HG02623 (cell line): ENCODE measurements around the gene FSTL4.
"Not testable (repeated sequence)": the region's sequence is repeated elsewhere in the genome, so short reads cannot be mapped to it uniquely, and the experiment has no call there.

Source experiments
- ATAC-seq: cut with Tn5 transposase; IDR thresholded peaks from one replicate; pipeline ENCODE4 v1.9.1; 2021; ENCODE audit warnings: moderate library complexity; ENCODE audit not compliant: unreplicated experiment

FSTL4 gene

GRCh38 chr5:133205204-133205603 is 407.1 kb downstream of the FSTL4 start:
- no peak for ATAC-seq

DNA sequence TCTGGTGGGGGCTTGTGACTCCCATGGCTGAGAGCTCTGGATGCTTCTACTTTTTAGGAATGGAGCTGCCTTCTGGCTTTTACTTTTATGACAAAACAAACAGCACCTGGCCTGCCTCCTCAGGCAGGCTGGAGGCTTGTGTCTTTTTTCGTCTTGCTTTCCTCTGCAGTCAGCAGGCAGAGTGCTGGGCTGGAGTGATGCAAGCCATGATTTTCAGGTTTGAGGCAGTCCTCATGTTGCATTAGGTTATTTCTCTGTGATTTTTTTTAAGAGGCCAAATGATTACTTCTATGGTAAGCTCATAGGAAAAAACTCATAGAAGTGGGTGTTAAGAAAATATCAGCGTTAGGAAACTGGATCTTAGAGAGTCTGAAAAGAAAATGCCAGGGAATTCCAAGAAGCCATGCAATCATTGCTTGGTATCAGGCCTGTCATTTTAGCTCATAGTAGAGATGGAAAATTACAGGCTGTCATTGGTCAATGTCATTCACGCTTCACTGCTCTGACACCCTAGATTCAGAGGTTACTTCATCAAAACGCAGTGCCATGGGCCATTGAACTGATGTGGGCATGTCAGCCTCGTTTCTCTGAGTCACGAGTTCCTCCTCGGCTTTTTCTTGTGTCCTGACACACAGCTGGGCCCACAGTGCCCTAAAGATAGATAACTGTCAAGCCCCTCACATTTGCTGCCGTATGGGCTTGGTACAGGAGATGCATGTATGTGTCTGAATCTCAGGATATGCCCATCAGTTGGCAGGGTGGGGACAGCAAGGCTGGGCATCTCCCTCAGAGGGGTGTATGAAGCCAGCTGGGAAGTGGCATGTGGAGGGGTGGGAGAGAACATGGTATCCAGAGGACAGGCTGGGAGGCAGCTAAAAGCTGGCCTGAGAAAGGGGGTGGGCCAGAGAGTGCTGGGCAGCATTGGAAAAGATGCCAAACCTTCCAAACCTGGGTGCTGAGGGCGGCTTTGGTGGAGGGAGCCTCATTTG is 408.7 kb downstream of the FSTL4 start:
- no peak for ATAC-seq

- no peak for ATAC-seq
Observed at GRCh38 chr5:133202066-133202665, 410.2 kb downstream of the FSTL4 start.

- ATAC-seq: no peak
Observed at GRCh38 chr5:133201310-133201709, 411.0 kb downstream of the FSTL4 start.

DNA sequence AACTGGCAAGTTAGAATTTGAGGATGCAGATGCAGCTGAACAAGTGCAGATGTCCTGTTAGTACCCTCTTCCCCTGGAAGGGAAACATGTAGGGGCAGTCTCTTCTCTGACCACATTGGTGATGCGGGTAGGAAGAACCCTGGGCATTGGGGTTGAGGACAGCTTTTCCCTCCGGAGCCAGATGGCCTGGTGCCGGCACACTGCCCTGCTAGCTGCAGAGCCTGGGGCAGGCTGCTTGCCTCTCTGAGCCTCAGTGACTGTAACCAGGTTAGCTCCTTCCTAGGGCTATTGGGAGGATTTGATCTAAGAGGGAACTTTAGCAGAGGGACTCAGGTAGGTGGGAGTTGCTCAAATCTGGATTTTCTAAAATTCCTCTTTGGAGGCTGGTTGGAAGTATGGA is 412.1 kb downstream of the FSTL4 start:
- ATAC-seq: no peak

DNA sequence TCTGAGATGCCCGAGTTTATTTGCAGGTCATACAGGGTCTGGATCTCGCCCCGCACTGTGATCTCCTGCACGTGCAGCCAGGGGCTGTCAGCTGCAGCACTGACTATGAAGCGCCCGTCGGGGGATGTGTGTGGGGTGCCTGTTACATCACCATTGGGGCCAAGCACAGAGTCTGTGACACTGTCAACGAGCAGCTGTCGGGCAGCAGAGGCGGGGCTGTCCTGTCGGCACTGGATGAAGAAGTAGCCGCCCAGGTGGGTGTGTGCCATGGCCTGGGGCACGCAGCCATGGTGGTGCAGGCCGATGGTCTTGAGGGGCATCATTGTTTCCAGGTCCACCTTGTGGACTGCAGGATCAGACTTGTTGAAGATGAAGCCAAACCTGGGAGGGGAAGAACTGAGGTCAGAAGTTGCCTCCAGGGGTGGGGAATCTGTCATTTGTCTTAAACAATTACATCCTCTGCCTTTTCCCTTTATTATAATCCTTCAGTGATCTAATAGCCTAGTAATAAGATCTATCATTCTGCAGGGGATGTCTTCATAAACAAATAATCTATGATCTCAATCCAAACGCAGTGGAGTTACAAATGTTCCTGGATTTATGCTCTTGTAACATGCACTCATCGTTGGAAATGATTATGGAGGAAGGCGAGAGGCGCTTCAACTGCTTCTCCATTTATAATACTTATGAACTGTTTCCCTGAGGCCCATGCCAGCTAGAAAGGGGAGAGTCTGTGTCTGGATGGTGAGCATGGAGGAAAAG is 412.7 kb downstream of the FSTL4 start:
- no peak for ATAC-seq

- no peak for ATAC-seq
Observed at GRCh38 chr5:133198511-133198910, 413.8 kb downstream of the FSTL4 start.

DNA sequence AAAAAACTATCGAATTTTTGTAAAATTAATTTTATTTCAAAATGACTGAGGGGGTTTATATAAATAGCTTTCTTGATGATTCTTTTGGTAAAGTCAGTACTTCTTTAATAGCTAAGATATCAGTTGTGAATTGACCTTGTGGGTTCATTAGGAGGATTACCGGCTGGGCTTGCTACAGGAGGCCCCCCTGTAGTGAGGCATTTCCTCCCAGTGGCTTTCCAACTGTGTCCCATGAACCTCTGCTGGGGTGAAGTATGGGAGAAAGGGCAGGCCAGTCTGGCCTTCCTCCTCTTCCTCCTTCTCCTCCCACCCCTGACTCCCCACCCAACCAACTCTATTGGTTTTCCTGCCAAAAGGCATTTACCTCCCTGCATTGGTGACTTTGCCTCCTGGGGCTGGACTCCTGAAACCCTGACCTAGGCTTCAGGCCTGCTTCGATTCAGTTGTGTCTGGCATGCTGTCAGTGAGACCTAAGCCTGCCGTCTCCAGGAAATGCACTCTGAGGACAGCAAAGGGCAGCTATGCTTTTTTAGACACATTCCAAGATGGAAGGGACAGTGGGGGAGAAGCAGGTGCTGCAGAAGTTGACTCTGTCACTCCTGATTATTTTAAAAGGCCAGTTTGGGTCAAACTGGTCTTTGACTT is 415.8 kb downstream of the FSTL4 start:
- no peak for ATAC-seq

DNA sequence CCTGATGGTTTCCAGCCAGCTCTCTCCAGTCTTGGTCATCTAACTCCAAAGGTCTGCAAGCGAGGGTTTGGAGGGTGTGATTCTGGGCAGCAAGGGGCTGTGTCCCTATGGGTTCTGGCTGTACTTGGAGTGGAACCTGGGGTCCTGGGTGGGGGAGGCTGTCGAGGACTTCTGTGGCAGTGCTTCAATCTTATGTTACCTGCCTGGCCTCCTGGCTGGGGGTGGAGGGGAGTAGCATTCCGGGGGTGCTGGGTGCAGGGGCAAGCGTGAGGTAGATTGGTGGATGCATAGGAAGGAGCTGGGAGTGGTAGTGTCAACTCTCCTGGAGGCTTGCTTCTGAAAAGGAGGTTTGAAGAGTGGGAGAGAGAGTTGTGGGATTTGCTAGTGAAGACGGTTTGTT is 417.1 kb downstream of the FSTL4 start:
- no peak for ATAC-seq

- no peak for ATAC-seq
Observed at GRCh38 chr5:133193794-133194193, 418.5 kb downstream of the FSTL4 start.

- no peak for ATAC-seq
Observed at GRCh38 chr5:133192716-133193115, 419.6 kb downstream of the FSTL4 start.

DNA sequence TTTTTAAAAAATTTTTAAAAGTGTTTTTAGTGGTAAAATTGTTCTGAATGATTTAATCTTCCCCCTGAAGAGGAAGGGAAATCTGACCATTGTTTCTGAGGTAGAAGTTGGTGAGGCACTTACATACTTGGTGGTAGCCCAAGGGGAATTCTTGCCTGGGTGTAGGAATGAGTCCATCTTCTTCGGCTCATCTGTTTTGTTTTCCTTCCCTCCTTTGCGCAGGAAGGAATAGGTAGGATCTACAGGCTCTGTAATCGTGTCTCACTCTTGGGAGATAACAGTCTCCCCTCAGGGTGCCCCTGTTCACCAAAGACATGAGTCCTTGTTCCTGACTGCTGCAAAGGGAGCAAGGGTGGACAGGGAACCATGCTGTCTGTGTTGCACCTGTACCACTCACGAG is 422.5 kb downstream of the FSTL4 start:
- ATAC-seq: no peak

GRCh38 chr5:133179405-133179804 is 432.9 kb downstream of the FSTL4 start:
- no peak for ATAC-seq

DNA sequence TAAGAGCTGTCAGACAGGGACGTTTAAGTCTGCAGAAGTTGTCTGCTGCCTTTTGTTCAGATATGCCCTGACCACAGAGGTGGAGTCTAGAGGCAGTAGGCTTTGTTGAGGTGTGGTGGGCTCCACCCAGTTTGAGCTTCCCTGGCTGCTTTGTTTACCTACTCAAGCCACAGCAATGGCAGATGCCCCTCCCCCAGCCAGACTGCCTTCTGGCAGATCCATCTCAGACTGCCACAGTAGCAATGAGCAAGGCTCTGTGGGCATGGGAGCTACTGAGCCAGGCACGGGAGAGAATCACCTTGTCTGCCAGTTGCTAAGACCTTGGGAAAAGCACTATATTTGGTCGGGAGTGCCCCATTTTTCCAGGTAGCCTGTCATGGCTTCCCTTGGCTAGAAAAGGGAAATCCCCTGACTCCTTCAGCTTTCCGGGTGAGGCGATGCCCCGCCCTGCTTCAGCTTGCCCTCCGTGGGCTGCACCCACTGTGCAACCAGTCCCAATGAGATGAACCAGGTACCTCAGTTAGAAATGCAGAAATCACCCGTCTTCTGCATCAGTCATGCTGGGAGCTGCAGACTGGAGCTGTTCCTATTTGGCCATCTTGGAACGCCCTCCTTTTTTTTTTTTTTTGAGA is 441.5 kb downstream of the FSTL4 start:
- ATAC-seq: not testable (repeated sequence)

GRCh38 chr5:133164759-133165158 is 447.6 kb downstream of the FSTL4 start:
- ATAC-seq: no peak

- no peak for ATAC-seq
Observed at GRCh38 chr5:133163839-133164238, 448.5 kb downstream of the FSTL4 start.

- ATAC-seq: no peak
Observed at GRCh38 chr5:133159543-133159942, 452.8 kb downstream of the FSTL4 start.

- no peak for ATAC-seq
Observed at GRCh38 chr5:133155326-133155969, 456.9 kb downstream of the FSTL4 start.

- no peak for ATAC-seq
Observed at GRCh38 chr5:133154274-133155075, 457.9 kb downstream of the FSTL4 start.
